Immature natural killer cell (primary cell): ENCODE results near the gene OR2V2. TPM values are rescaled to one million over a fixed set of nuclear protein-coding genes. Genes with fewer than 3 reads are reported as not detected.

Experiments used
- DNase-seq, 3 donors: peaks; one replicate each; pipeline ENCODE4 v3.0.0; 2022; ENCODE audit warnings: mixed read lengths in 1 of 3
- H3K27ac Mint-ChIP-seq, 6 donors: one replicate each; pipeline ENCODE4 v1.8.0; 2020; ENCODE audit warnings: mixed read lengths in 6 of 6, mild to moderate bottlenecking in 5 of 6, inconsistent platforms in 4 of 6, moderate library complexity in 3 of 6
- H3K27me3 Mint-ChIP-seq, 3 donors: one replicate each; pipeline ENCODE4 v1.8.0; 2020 to 2021; ENCODE audit warnings: low read depth in 3 of 3, mild to moderate bottlenecking in 3 of 3, mixed read lengths in 3 of 3, moderate library complexity in 3 of 3, inconsistent platforms in 1 of 3
- H3K36me3 Mint-ChIP-seq, 3 donors: one replicate each; pipeline ENCODE4 v1.8.0; 2020; ENCODE audit warnings: mixed read lengths in 3 of 3, inconsistent platforms in 2 of 3, mild to moderate bottlenecking in 2 of 3
- H3K4me1 Mint-ChIP-seq, 2 donors: one replicate each; pipeline ENCODE4 v1.8.0; 2020; ENCODE audit warnings: inconsistent platforms in 2 of 2, mild to moderate bottlenecking in 2 of 2, mixed read lengths in 2 of 2, moderate library complexity in 1 of 2
- H3K4me3 Mint-ChIP-seq, 5 donors: one replicate each; pipeline ENCODE4 v1.8.0; 2020; ENCODE audit warnings: mild to moderate bottlenecking in 5 of 5, mixed read lengths in 5 of 5, inconsistent platforms in 3 of 5, moderate library complexity in 3 of 5
- H3K9me3 Mint-ChIP-seq, 6 donors: one replicate each; pipeline ENCODE4 v1.8.0; 2020; ENCODE audit warnings: mild to moderate bottlenecking in 6 of 6, mixed read lengths in 6 of 6, inconsistent platforms in 4 of 6, moderate library complexity in 3 of 6
- polyA plus RNA-seq, 3 donors: library from polyadenylated mRNA; unstranded; fragments of 300-500 nt; fragmentation: Illumina TruSeq; gene quantifications; one replicate each; pipeline ENCODE4 v1.2.3, GENCODE V29; 2021

OR2V2 gene
- polyA plus RNA-seq, 3 donors from 2014 or later: not detected

DNA sequence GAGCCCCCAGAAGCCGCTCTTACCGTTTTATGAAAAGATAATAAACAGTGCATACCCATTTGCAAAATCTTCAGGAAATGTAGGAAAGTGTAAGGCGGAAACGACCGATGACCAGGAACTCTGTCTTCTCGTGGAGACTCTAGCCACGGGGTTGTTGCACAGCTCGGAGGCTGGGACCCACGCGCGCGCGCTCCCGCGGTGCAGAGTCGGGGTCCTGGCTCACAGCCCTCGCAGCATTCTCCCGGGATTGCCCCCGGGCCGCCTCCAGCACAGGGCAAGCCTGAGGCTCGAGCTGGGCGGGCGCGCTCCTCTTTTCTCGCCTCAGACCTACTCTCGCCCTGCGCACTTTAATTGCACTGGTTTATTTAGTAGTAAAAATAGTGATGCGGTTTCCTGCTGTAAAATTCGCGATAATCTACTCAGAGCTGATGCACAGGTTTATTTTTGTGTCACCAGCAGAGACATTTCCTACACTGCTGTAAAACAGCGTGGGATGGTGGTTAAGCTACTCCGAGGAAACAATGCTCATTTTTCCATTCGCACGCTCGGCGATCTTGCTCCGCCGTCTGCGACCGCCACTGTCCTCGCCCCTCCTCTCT, 42.1 kb downstream of the OR2V2 start:
- Mint-ChIP-seq H3K27ac (peak overlapping the region; percentile 87 to 98 (median 96)), H3K4me1 (peaks cover 43 to 58% of the 10 kb centered on the region in 2 donors), H3K36me3 (peaks cover 0 to 3% (median 0%) of the 10 kb centered on the region in 3 donors)

DNA sequence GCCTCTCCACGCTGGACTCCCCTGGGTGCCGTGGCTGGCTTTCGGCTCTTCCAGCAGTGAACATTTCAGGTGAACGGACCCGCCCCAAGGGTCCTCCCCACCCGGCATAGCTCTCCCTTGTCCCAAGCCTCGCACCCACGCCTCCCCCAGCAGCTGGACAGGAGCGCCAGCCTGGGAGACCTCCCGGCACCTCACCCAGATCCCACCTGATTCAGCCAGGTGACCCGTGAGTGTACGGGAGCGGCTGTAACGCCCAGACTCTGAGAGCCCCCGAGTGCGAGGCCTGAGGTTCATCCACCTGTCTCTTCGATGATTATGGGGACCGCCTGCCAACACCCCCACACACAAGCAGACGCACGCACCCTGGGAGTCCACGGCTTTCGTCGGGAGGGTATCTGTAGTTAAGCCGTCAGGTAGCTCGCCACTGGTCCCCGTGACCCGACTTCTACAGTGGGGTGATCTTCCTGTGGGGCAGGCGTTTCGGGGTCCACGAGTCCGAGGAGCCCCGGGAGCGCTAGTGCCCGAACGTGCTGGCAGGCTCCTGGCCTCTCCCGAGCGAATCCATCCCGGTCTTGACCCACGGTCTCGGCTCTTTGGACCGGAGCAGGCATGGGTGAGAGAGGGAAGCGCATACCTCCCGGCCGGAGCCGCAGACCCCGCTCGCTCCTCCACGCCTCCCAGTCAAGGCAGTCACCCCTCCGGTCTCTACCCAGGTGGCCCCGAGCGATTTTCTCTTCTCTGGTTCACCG, 42.8 kb downstream of the OR2V2 start:
- Mint-ChIP-seq H3K27me3 (peaks cover 46 to 64% (median 59%) of the 10 kb centered on the region in 3 donors), H3K4me1 (peaks cover 40 to 54% of the 10 kb centered on the region in 2 donors), H3K9me3 (peaks cover 0 to 8% (median 6%) of the 10 kb centered on the region in 6 donors), H3K36me3 (peaks cover 0 to 3% (median 0%) of the 10 kb centered on the region in 3 donors), H3K27ac (peak overlapping the region; percentile 75 to 98 (median 96)), H3K4me3 (peak overlapping the region; percentile 93 to 100 (median 98))
- DNase-seq: peak in 1 of 3 donors; percentile 26

More for the DNA sequence above, 42.1 kb downstream of the OR2V2 start:
- Mint-ChIP-seq H3K27me3 (peaks cover 46 to 66% (median 61%) of the 10 kb centered on the region in 3 donors), H3K9me3 (peaks cover 0 to 8% (median 6%) of the 10 kb centered on the region in 6 donors), H3K4me3 (peak overlapping the region; percentile 93 to 100 (median 98))
- peak; percentile 55 to 75 (median 59) for DNase-seq

GRCh38 chr5:181190711-181191525, 43.5 kb downstream of the OR2V2 start:
- peak; percentile 51 to 60 (median 55) for DNase-seq
- peaks cover 0 to 3% (median 0%) of the 10 kb centered on the region in 3 donors for H3K36me3 Mint-ChIP-seq
- H3K4me1 Mint-ChIP-seq: peaks cover 37 to 48% of the 10 kb centered on the region in 2 donors
- H3K4me3 Mint-ChIP-seq: peak overlapping the region; percentile 93 to 100 (median 98)
- H3K9me3 Mint-ChIP-seq: peaks cover 0 to 8% (median 6%) of the 10 kb centered on the region in 6 donors
- H3K27me3 Mint-ChIP-seq: peaks cover 46 to 63% (median 59%) of the 10 kb centered on the region in 3 donors
- H3K27ac Mint-ChIP-seq: peak overlapping the region; percentile 92 to 98 (median 94)

DNA sequence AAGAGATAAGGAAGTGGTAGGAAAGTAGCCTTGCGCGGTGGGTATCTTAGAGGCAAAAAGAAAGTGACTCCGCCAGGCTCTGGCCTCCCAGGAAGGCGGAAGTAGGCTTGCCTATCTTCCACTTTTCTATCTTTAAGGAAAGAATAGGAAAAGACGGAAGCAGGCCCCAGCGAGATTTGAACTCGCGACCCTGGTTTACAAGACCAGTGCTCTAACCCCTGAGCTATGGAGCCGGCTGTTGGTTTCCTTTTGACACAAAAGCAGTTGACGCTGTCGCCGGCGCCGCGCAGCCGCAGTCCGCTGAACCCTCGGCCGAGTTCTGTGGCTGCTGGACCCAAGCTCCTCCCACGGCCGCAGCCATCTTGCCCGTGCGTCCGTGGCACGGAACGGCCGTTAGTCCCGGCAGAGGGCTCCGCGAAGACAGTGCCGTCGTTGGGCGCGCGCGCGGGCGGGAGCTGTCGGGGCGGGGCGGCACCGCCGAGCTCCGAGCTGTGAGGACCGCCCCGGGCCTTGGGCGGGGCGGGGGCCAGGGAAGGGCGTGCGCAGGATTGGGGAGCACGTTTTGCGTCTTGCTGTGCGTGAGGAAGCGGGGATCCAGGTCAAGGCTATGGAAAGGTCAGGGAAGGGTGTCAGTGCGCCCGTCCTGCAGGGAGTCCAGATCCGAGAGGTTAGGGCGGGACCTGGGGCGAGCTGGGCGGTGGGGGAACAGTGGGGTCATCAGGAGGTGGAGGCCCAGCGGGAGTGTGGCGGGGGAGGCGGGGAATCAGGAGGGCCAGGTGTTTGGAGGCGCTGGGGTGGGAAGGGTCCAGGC, 44.3 kb downstream of the OR2V2 start:
- Mint-ChIP-seq H3K4me1 (peaks cover 36 to 41% of the 10 kb centered on the region in 2 donors), H3K4me3 (peak overlapping the region; percentile 93 to 100 (median 98)), H3K27ac (peak overlapping the region; percentile 92 to 98 (median 94)), H3K36me3 (peaks cover 0 to 3% (median 0%) of the 10 kb centered on the region in 3 donors), H3K9me3 (peaks cover 0 to 8% (median 6%) of the 10 kb centered on the region in 6 donors), H3K27me3 (peaks cover 46 to 61% (median 59%) of the 10 kb centered on the region in 3 donors)
- DNase-seq: peak; percentile 97 to 98 (median 98)

- H3K27ac Mint-ChIP-seq: peak overlapping the region; percentile 78 to 98 (median 94)
- DNase-seq: no peak
- peak overlapping the region; percentile 93 to 100 (median 98) for H3K4me3 Mint-ChIP-seq
- peaks cover 0 to 8% (median 6%) of the 10 kb centered on the region in 6 donors for H3K9me3 Mint-ChIP-seq
- peaks cover 44 to 56% (median 54%) of the 10 kb centered on the region in 3 donors for H3K27me3 Mint-ChIP-seq
- peaks cover 0 to 3% (median 0%) of the 10 kb centered on the region in 3 donors for H3K36me3 Mint-ChIP-seq
- H3K4me1 Mint-ChIP-seq: peaks cover 35 to 41% of the 10 kb centered on the region in 2 donors
Observed at GRCh38 chr5:181192337-181193046, 45.1 kb downstream of the OR2V2 start.

DNA sequence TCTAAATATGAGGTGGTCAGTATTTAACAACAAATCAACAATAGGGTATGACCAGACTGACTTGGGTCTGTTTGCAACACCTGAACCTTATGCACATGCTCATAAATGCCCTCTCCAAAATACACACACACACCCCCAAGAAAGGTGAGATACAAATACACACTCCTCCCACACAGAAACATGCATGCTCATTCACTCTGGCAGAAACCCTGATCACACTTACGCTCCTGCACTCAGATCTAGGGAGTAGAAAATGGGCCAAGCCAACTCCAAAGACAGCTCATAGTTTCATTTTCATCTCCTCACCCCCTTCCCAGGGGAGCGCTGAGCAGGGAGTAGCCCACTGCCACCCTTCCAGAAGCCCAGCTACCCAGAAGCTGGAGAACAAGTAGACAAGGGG, 46.3 kb downstream of the OR2V2 start:
- H3K36me3 Mint-ChIP-seq: peaks cover 0 to 3% (median 0%) of the 10 kb centered on the region in 3 donors
- H3K4me1 Mint-ChIP-seq: peaks cover 24 to 30% of the 10 kb centered on the region in 2 donors
- H3K4me3 Mint-ChIP-seq: peak overlapping the region in 2 of 5 donors; percentile 77 to 98

DNA sequence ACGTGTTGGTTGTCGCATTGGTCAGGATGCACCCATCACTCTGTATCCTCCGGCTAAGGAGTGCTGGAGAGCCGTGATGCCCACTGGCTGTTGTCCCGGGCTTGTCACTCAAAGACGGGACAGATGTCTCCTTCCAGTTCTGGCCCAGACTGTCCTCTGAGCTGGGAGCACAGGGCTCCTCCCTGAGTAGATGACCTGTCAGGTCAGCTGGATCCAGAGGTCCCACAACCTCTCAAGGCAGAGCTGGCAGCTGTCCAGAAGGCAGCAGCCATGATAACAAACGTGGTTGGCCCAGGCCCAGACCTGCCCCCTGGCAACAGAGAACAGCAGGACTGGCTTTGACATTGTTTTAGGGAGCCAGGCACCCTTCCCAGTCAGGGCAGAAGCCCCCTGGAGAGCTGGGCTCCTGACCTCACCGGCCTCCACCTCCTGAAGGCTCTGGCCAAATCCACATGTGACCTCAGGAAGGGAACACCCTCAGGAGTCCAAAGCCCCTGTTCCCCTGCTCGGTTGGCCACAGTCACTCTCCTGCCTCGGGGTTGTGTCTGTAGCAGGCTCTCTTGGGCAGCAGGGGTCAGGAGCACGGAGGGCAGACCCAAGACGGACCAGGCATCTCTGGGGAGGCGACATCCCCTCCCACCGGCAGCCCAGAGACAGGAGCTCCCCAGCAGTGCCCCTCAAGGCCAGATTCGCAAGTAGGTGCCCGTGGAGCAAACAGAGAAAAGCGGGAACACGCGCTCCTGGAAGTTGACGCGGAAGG, 47.3 kb downstream of the OR2V2 start:
- no peak for DNase-seq
- Mint-ChIP-seq H3K27ac (no peak overlapping the region), H3K27me3 (peaks cover 25 to 34% (median 34%) of the 10 kb centered on the region in 3 donors), H3K36me3 (peaks cover 0 to 3% (median 0%) of the 10 kb centered on the region in 3 donors), H3K9me3 (peaks cover 0 to 5% (median under 1%) of the 10 kb centered on the region in 6 donors), H3K4me1 (peaks cover 20 to 24% of the 10 kb centered on the region in 2 donors), H3K4me3 (peak overlapping the region in 1 of 5 donors; percentile 26)

More for the DNA sequence above, 46.3 kb downstream of the OR2V2 start:
- Mint-ChIP-seq H3K9me3 (peaks cover 0 to 6% (median 3%) of the 10 kb centered on the region in 6 donors), H3K27me3 (peaks cover 35 to 44% (median 44%) of the 10 kb centered on the region in 3 donors), H3K27ac (peak overlapping the region in 2 of 6 donors; percentile 36 to 76)
- DNase-seq: no peak

DNA sequence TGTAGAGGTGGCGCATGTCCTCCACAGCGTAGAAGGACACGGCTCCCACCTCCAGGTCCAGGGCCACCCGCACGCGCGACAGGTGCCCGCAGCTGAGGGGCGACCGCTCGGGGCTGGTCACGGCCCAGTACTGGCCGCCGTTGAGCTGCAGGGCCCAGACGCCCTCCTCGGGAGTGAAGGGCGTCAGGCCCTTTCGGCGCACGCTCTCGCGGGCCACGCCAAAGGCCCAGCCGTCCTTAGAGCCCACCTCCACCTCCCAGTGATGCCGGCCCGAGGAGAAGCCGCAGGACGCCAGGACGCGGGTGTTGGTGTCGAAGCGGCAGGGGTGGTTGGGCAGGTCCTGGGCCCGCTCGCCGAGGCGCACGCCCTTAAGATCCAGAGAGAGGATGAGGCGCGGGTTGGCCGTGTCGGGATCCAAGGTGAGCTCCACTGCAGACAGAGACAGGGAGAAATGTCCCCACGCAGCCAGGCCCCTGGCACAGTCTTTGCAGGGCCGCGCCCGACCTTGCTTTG, 47.9 kb downstream of the OR2V2 start:
- peaks cover 0 to 5% (median under 1%) of the 10 kb centered on the region in 6 donors for H3K9me3 Mint-ChIP-seq
- H3K36me3 Mint-ChIP-seq: peaks cover 0 to 3% (median 0%) of the 10 kb centered on the region in 3 donors
- peaks cover 14 to 22% of the 10 kb centered on the region in 2 donors for H3K4me1 Mint-ChIP-seq
- H3K27ac Mint-ChIP-seq: no peak overlapping the region
- H3K4me3 Mint-ChIP-seq: no peak overlapping the region
- H3K27me3 Mint-ChIP-seq: peaks cover 19 to 30% (median 28%) of the 10 kb centered on the region in 3 donors
- no peak for DNase-seq

DNA sequence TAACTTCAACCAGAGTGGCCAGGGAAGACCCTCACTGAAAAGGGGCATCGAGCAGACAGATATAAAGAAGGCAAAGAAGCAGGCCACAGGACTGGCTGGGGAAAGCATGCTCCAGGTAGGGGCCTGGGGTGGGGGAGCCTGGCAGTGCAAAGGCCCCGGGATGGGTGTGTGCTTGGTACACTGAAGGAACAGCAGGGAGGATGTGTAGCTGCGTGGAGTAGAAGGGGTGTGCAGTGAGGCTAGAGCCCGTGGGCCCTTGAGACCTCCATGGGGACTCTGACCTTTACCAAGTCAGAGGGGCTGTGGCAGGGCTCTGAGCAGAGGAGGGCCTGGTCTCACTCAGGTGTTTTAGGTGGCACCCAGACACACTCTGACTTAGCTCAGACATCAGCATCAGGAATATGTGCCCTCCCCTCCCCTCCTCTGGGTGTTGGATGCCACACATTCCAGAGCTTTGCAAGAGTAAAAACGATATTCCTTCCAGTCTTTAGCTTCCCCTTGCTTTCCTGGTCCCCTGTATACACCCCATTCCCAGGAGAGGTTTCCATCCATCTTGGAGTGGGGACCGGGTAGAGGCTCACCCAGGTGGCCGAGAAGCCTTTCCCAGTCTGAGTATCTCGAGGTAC, 50.1 kb downstream of the OR2V2 start:
- no peak overlapping the region for H3K4me3 Mint-ChIP-seq
- peaks cover 2 to 15% (median 8%) of the 10 kb centered on the region in 3 donors for H3K27me3 Mint-ChIP-seq
- DNase-seq: no peak
- no peak overlapping the region for H3K27ac Mint-ChIP-seq
- peaks cover 5 to 7% of the 10 kb centered on the region in 2 donors for H3K4me1 Mint-ChIP-seq
- H3K36me3 Mint-ChIP-seq: no peaks in the 10 kb centered on the region
- H3K9me3 Mint-ChIP-seq: no peaks in the 10 kb centered on the region

DNA sequence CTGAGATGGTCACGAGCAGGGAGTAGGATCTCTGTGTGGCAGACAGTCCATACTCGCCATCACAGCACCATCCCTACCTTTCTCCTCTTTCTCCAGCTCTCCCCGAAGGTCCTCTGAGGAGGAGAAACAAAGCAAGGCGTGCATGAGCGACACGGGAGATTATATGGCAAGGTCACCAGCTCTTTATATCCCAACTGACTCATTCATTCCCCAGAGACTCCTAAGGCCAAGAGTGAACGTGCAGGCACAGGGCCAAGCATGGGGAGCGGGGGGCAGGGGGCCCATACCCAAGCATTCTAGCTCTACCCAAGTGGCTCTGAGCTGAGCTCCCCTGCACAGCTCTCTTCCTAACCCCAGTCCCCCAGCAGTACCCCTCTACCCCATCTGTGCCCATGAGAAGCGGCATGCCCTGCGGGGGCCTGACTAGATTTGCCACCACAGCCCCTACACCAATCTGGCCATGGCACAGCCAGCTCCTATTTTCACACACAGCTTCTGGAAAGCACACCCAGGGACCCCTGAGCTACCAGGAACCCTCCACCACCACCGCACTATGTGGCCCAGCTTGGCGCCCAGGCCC, 50.8 kb downstream of the OR2V2 start:
- Mint-ChIP-seq H3K9me3 (no peaks in the 10 kb centered on the region), H3K36me3 (no peaks in the 10 kb centered on the region), H3K27ac (no peak overlapping the region), H3K4me3 (no peak overlapping the region), H3K27me3 (peaks cover 0 to 12% (median 2%) of the 10 kb centered on the region in 3 donors), H3K4me1 (no peaks in the 10 kb centered on the region)
- no peak for DNase-seq
